Vagina (tissue), 2 donors: Measurements from ENCODE around the gene NUCKS1.

Source experiments
- POLR2A ChIP-seq, 2 donors: fragments of 450-650 bp; IDR thresholded peaks; one replicate each; pipeline ENCODE4 v1.6.1; 2017; ENCODE audit warnings: antibody characterized with exemption in 2 of 2, mild to moderate bottlenecking in 2 of 2, moderate library complexity in 2 of 2
- TF ChIP-seq, protein P1 (sequence below), 3 experiments: fragments of 450-650 bp in 2 of 3; fragments of 200-600 bp in 1 of 3; sonication (generic) in 1 of 3; IDR thresholded peaks; one replicate each; pipeline ENCODE4 v1.5.1; 2017 to 2019; ENCODE audit warnings: antibody characterized with exemption in 3 of 3, mild to moderate bottlenecking in 2 of 3, moderate library complexity in 2 of 3

GRCh38 chr1:205766570-205766969 lies 16.6 kb upstream of the NUCKS1 start:
- TF ChIP-seq, protein P1, sequence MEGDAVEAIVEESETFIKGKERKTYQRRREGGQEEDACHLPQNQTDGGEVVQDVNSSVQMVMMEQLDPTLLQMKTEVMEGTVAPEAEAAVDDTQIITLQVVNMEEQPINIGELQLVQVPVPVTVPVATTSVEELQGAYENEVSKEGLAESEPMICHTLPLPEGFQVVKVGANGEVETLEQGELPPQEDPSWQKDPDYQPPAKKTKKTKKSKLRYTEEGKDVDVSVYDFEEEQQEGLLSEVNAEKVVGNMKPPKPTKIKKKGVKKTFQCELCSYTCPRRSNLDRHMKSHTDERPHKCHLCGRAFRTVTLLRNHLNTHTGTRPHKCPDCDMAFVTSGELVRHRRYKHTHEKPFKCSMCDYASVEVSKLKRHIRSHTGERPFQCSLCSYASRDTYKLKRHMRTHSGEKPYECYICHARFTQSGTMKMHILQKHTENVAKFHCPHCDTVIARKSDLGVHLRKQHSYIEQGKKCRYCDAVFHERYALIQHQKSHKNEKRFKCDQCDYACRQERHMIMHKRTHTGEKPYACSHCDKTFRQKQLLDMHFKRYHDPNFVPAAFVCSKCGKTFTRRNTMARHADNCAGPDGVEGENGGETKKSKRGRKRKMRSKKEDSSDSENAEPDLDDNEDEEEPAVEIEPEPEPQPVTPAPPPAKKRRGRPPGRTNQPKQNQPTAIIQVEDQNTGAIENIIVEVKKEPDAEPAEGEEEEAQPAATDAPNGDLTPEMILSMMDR (IDR thresholded peaks at IDR 0.05) = no peak
- no peak for TF ChIP-seq POLR2A (IDR thresholded peaks at IDR 0.05)
